ENCODE measurements around the gene TMEM132D. TPM values are rescaled to one million over a fixed set of nuclear protein-coding genes. Genes with fewer than 3 reads are reported as not detected.
"Not testable (repeated sequence)": the region's sequence is repeated elsewhere in the genome, so short reads cannot be mapped to it uniquely, and the experiment has no call there.

TMEM132D gene
- total RNA-seq, 1 donor from 2014 or later: not detected

GRCh38 chr12:129052373-129052772, 851.5 kb downstream of the TMEM132D start:
- DNase-seq (ENCODE audit: extremely low spot score in 2 of 2): no peak
- intact Hi-C loops (cut with DNase I): no loop called here

GRCh38 chr12:129049917-129050316, 853.9 kb downstream of the TMEM132D start:
- Histone ChIP-seq H3K9me3 (no peaks in the 10 kb centered on the region), H3K27me3 (no peaks in the 10 kb centered on the region), H3K36me3 (no peaks in the 10 kb centered on the region), H3K4me3 (no peak overlapping the region), H3K4me1 (no peaks in the 10 kb centered on the region), H3K27ac (no peak overlapping the region)
- TF ChIP-seq CTCF (IDR thresholded peaks at IDR 0.05): no peak
- no peak for TF ChIP-seq POLR2AphosphoS5 (IDR thresholded peaks at IDR 0.05; ENCODE audit: insufficient read depth in 1 of 2, low read depth in 1 of 2)
- no peak for TF ChIP-seq POLR2A (IDR thresholded peaks at IDR 0.05)
- DNase-seq (ENCODE audit: extremely low spot score in 2 of 2): no peak
- intact Hi-C loops (cut with DNase I): no loop called here

More at GRCh38 chr12:129052373-129052772, 851.5 kb downstream of the TMEM132D start:
- Histone ChIP-seq H3K4me1 (no peaks in the 10 kb centered on the region), H3K4me3 (no peak overlapping the region), H3K27ac (no peak overlapping the region), H3K9me3 (no peaks in the 10 kb centered on the region), H3K27me3 (no peaks in the 10 kb centered on the region), H3K36me3 (no peaks in the 10 kb centered on the region)
- no peak for TF ChIP-seq CTCF (IDR thresholded peaks at IDR 0.05)
- TF ChIP-seq POLR2AphosphoS5 (IDR thresholded peaks at IDR 0.05; ENCODE audit: insufficient read depth in 1 of 2, low read depth in 1 of 2): no peak
- no peak for TF ChIP-seq POLR2A (IDR thresholded peaks at IDR 0.05)

- H3K9me3 ChIP-seq; H3K4me1 ChIP-seq; H3K27ac ChIP-seq; intact Hi-C loops (cut with DNase I); H3K27me3 ChIP-seq; DNase-seq (ENCODE audit: extremely low spot score in 2 of 2); H3K4me3 ChIP-seq; H3K36me3 ChIP-seq: not testable (repeated sequence)
Measured at GRCh38 chr12:129043334-129043733, 860.5 kb downstream of the TMEM132D start.

- TF ChIP-seq POLR2AphosphoS5 (IDR thresholded peaks at IDR 0.05; ENCODE audit: insufficient read depth in 1 of 2, low read depth in 1 of 2) (no peak), CTCF (IDR thresholded peaks at IDR 0.05) (no peak), POLR2A (IDR thresholded peaks at IDR 0.05) (no peak)
- Histone ChIP-seq H3K36me3 (no peaks in the 10 kb centered on the region), H3K4me3 (no peak overlapping the region), H3K9me3 (no peaks in the 10 kb centered on the region), H3K27ac (no peak overlapping the region), H3K4me1 (no peaks in the 10 kb centered on the region), H3K27me3 (no peaks in the 10 kb centered on the region)
- intact Hi-C loops (cut with DNase I): no loop called here
- no peak for DNase-seq (ENCODE audit: extremely low spot score in 2 of 2)
Measured at GRCh38 chr12:129036135-129036534, 867.7 kb downstream of the TMEM132D start.

GRCh38 chr12:129034558-129035289, 869.1 kb downstream of the TMEM132D start:
- no peak overlapping the region for H3K4me3 ChIP-seq
- no peak for TF ChIP-seq POLR2A (IDR thresholded peaks at IDR 0.05)
- no peak for TF ChIP-seq CTCF (IDR thresholded peaks at IDR 0.05)
- no peak for TF ChIP-seq POLR2AphosphoS5 (IDR thresholded peaks at IDR 0.05; ENCODE audit: insufficient read depth in 1 of 2, low read depth in 1 of 2)
- no peaks in the 10 kb centered on the region for H3K9me3 ChIP-seq
- no peak overlapping the region for H3K27ac ChIP-seq
- H3K36me3 ChIP-seq: no peaks in the 10 kb centered on the region
- H3K27me3 ChIP-seq: no peaks in the 10 kb centered on the region
- DNase-seq (ENCODE audit: extremely low spot score in 2 of 2): no peak
- H3K4me1 ChIP-seq: no peaks in the 10 kb centered on the region
- intact Hi-C loops (cut with DNase I): no loop called here

Measured in vagina (tissue), 2 donors.